AG09309 (cell line): ENCODE data around the gene ITGB8.

Source experiments
- DNase-seq: peaks from one replicate; pipeline ENCODE4 v3.0.0-alpha.2; 2010; ENCODE audit warnings: low read depth
- H3K4me3 ChIP-seq: 2 replicates; pipeline ENCODE4 v1.5.1; 2011; ENCODE audit warnings: mild to moderate bottlenecking, low read depth, low read length, moderate library complexity; ENCODE audit not compliant: control insufficient read depth
- CTCF ChIP-seq: IDR thresholded peaks from 2 replicates; pipeline ENCODE4 v1.5.1; 2011; ENCODE audit warnings: mild to moderate bottlenecking, low read depth, low read length, inconsistent platforms; ENCODE audit not compliant: insufficient read depth, control insufficient read depth; ENCODE audit errors: missing control alignments

The ITGB8 gene

GRCh38 chr7:20323595-20323994 is 7.1 kb upstream of the ITGB8 start:
- no peak overlapping the region for H3K4me3 ChIP-seq
- DNase-seq = no peak
- TF ChIP-seq CTCF = no peak

GRCh38 chr7:20326342-20326741 is 4.4 kb upstream of the ITGB8 start:
- no peak for TF ChIP-seq CTCF
- no peak overlapping the region for H3K4me3 ChIP-seq
- DNase-seq = no peak

GRCh38 chr7:20327055-20327454 is 3.6 kb upstream of the ITGB8 start:
- no peak for TF ChIP-seq CTCF
- H3K4me3 ChIP-seq = no peak overlapping the region
- DNase-seq = no peak

- DNase-seq = no peak
- H3K4me3 ChIP-seq = no peak overlapping the region
- no peak for TF ChIP-seq CTCF
These were observed 2.7 kb upstream of the ITGB8 start for GRCh38 chr7:20328027-20328426.

GRCh38 chr7:20328692-20329091 is 2.0 kb upstream of the ITGB8 start:
- no peak overlapping the region for H3K4me3 ChIP-seq
- TF ChIP-seq CTCF = no peak
- DNase-seq = no peak

GRCh38 chr7:20329389-20330238 is 1.1 kb upstream of the ITGB8 start:
- H3K4me3 ChIP-seq = peak overlapping the region; percentile 79
- no peak for DNase-seq
- peak; percentile 46 for TF ChIP-seq CTCF
